RPMI8226 (cell line): ENCODE results near the gene YWHAQ.

Experiments used
- DNase-seq: peaks from one replicate; pipeline ENCODE4 v3.0.0-alpha.2; 2015

YWHAQ gene

DNA sequence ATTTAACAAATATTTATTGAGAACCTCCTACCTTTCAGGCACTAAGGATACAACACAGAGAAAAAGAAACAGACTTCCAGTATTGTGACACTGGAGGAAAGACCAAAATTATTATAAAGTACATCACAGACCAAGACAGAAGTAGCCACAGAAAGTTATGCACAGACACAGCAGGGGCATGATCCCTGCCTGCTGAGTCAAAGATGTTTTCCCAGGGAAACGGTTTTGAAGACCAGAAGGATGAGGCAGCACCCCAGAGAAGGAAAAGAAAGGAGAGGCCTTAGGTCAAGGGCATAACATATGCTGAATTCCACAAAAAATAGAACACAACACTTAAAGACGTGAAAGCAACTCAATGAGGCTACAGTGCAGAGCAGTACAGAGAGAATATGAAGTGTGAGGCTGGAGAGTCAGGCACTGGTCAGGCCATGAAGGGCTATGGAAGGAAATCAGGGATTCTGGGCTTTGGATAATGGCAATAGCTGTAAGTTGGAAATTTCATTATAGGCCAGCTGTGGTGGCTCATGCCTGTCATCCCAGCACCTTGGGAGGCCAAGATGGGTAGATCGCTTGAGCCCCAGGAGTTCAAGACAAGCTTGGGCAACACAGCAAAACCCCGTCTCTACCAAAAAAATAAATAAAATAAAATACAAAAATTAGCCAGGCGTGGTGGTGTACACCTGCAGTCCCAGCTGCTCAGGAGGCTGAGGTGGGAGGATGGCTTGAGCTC lies 83.4 kb downstream of the YWHAQ start:
- DNase-seq = no peak

DNA sequence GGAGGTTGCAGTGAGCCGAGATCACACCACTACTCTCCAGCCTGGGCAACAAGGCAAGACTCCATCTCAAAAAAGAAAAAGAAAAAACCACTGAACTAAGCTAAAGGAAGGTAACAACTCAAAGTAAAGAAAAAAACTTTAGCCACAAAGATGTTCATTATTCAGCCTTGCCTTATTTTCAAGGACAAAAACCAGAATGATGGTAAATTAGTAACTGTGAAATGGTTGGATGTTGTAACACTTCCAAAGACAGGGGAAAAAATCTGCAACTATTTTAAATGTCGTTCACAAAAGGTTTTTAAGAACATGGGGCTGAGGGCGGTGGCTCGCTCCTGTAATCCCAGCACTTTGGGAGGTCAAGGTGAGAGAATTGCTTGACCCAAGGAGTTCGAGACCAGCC lies 85.3 kb downstream of the YWHAQ start:
- DNase-seq = no peak

DNA sequence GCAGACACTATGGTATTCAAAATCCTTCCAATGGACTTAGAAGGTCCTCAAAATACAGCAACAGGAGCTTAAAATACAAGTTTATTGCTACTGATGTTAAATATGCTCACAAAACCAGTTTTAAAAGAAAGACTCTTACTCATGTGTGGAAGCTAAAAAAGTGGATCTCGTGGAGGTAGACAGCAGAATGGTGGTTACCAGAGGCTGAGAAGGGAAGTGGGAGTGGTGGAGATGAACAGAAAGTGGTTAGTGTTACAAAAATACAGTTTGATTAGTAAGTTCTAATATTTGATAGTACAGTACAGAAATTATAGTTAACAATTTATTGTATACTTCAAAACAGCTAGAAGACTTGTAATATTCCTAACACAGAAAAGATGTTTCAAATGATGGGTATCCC lies 87.2 kb downstream of the YWHAQ start:
- DNase-seq = no peak

DNA sequence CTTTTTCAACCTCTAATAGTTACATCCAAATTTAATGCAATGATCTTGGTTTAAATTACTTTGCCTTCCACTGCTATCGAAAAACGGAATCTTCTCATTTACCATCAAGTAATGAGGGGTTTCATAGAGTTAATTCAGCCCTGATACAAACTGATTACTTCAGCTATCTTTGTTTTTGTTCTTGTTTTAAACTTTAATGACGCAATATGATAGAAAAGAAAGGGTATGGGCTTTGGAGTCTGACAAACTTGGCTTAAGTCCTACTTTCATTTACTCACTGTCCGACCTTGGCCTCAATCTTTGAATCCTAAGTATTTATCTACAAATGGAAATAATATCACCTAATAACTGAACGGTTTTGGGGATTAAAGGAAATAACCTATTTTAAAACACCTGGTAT lies 91.3 kb downstream of the YWHAQ start:
- no peak for DNase-seq

- no peak for DNase-seq
Measured at GRCh38 chr2:9538000-9538507, 92.7 kb downstream of the YWHAQ start.

- no peak for DNase-seq
Measured at GRCh38 chr2:9536504-9536903, 94.3 kb downstream of the YWHAQ start.

DNA sequence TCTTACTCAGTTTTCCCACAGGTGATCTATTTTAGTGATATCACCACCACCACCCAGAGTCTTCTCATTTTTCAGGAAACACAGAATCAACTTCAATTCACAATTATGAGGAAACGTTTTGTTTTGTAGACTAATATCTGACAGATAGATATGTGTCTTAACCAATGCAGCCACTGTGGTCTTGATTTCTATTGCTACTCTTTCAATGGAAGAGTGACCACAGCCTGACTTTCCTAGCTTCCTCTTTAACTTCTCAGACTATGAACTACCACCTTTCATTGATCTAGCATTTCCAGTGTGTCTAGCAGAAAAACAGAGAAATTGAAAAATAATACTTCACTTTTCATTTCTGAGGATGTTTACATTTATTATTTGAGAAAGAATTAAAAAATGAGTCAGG lies 95.6 kb downstream of the YWHAQ start:
- DNase-seq = no peak
